ENCODE results near the gene BSDC1.
"Not testable (repeated sequence)": the region's sequence is repeated elsewhere in the genome, so short reads cannot be mapped to it uniquely, and the experiment has no call there.

Gene BSDC1

GRCh38 chr1:32394141-32394889 lies at the start of gene BSDC1:
Gene BSDC1 (minus strand): TSS chr1:32394441. CDS start chr1:32394414, 27 bp downstream.
- peak; percentile 96 for DNase-seq (ENCODE audit: low read depth)

GRCh38 chr1:32441467-32441866 lies 47.2 kb upstream of the BSDC1 start:
- DNase-seq (ENCODE audit: low read depth), result not testable (repeated sequence)

GRCh38 chr1:32438777-32439176 lies 44.5 kb upstream of the BSDC1 start:
- not testable (repeated sequence) for DNase-seq (ENCODE audit: low read depth)

GRCh38 chr1:32438136-32438535 lies 43.9 kb upstream of the BSDC1 start:
- DNase-seq (ENCODE audit: low read depth), result no peak

- no peak for DNase-seq (ENCODE audit: low read depth)
Measured at GRCh38 chr1:32431736-32432400, 37.6 kb upstream of the BSDC1 start.

- no peak for DNase-seq (ENCODE audit: low read depth)
Measured at GRCh38 chr1:32427264-32427963, 33.2 kb upstream of the BSDC1 start.

GRCh38 chr1:32426489-32427255 lies 32.4 kb upstream of the BSDC1 start:
- DNase-seq (ENCODE audit: low read depth), result no peak

- DNase-seq (ENCODE audit: low read depth), result no peak
Measured at GRCh38 chr1:32421775-32422174, 27.5 kb upstream of the BSDC1 start.

GRCh38 chr1:32414186-32414886 lies 20.1 kb upstream of the BSDC1 start:
- DNase-seq (ENCODE audit: low read depth), result no peak

- DNase-seq (ENCODE audit: low read depth), result peak; percentile 23
Measured at GRCh38 chr1:32413507-32414185, 19.4 kb upstream of the BSDC1 start.

GRCh38 chr1:32411261-32411660 lies 17.0 kb upstream of the BSDC1 start:
- no peak for DNase-seq (ENCODE audit: low read depth)

GRCh38 chr1:32406629-32407111 lies 12.4 kb upstream of the BSDC1 start:
- DNase-seq (ENCODE audit: low read depth), result no peak

- DNase-seq (ENCODE audit: low read depth), result no peak
Measured at GRCh38 chr1:32405672-32406467, 11.6 kb upstream of the BSDC1 start.

- no peak for DNase-seq (ENCODE audit: low read depth)
Measured at GRCh38 chr1:32404946-32405345, 10.7 kb upstream of the BSDC1 start.

- peak; percentile 75 for DNase-seq (ENCODE audit: low read depth)
Measured at GRCh38 chr1:32400876-32401631, 6.8 kb upstream of the BSDC1 start.

- DNase-seq (ENCODE audit: low read depth), result no peak
Measured at GRCh38 chr1:32399843-32400242, 5.6 kb upstream of the BSDC1 start.

GRCh38 chr1:32398401-32398800 lies 4.2 kb upstream of the BSDC1 start:
- DNase-seq (ENCODE audit: low read depth), result no peak

- DNase-seq (ENCODE audit: low read depth), result not testable (repeated sequence)
Measured at GRCh38 chr1:32396524-32396923, 2.3 kb upstream of the BSDC1 start.

GRCh38 chr1:32394890-32395432 lies 720 bp upstream of the BSDC1 start:
- no peak for DNase-seq (ENCODE audit: low read depth)

Measured in fibroblast of the conjunctiva (primary cell).